HEK293 (cell line): ENCODE results near the gene EIF2B5.

ENCODE experiments used
- CTCF ChIA-PET: fragments of 350-600 bp; formaldehyde crosslinking; extraction: SDS; loops from one replicate; lab custom pipeline; 2021; ENCODE audit warnings: antibody characterized with exemption; lab: Yijun Ruan, JAX
- POLR2A ChIA-PET: fragments of 300-600 bp; formaldehyde crosslinking; extraction: SDS; loops from one replicate; lab custom pipeline; 2020; ENCODE audit warnings: antibody characterized with exemption, inconsistent platforms; lab: Yijun Ruan, JAX
- H3K27ac ChIP-seq: fragments of 200-500 bp; sonication (Bioruptor generic); 2 replicates; pipeline ENCODE4 v1.5.1; 2014; ENCODE audit warnings: low read depth, low read length, control low read depth, inconsistent platforms; ENCODE audit errors: extremely low read depth
- H3K36me3 ChIP-seq, 2 experiments: fragments of 200-500 bp in 1 of 2; sonication (Bioruptor generic) in 1 of 2; 1 replicate in 1 of 2; 2 replicates in 1 of 2; pipeline ENCODE4 v1.5.1; 2014 to 2017; ENCODE audit warnings: inconsistent platforms in 2 of 2, low read length in 2 of 2; ENCODE audit not compliant: control insufficient read depth in 2 of 2, insufficient read depth in 1 of 2
- H3K4me1 ChIP-seq: fragments of 200-500 bp; sonication (Bioruptor generic); 2 replicates; pipeline ENCODE4 v1.5.1; 2014; ENCODE audit warnings: mild to moderate bottlenecking, low read length, inconsistent platforms; ENCODE audit not compliant: control insufficient read depth, insufficient read depth
- H3K4me3 ChIP-seq: 2 replicates; pipeline ENCODE4 v1.5.1; 2011; ENCODE audit warnings: low read depth, mild to moderate bottlenecking, control low read depth, low read length, moderate library complexity
- H3K9me3 ChIP-seq: fragments of 200-500 bp; sonication (Bioruptor generic); 2 replicates; pipeline ENCODE4 v1.5.1; 2014; ENCODE audit warnings: low read depth, low read length, inconsistent platforms; ENCODE audit not compliant: control insufficient read depth, insufficient read depth
- HIC1 ChIP-seq: fragments of 450-650 bp; formaldehyde crosslinking; IDR thresholded peaks from 2 replicates; pipeline ENCODE4 v1.5.1; 2016; ENCODE audit warnings: missing biosample characterization, missing genetic modification characterization
- INSM2 ChIP-seq: fragments of 450-650 bp; formaldehyde crosslinking; IDR thresholded peaks from 2 replicates; pipeline ENCODE4 v1.5.1; 2016; ENCODE audit warnings: missing biosample characterization, missing genetic modification characterization
- REPIN1 ChIP-seq: fragments of 450-650 bp; formaldehyde crosslinking; IDR thresholded peaks from 2 replicates; pipeline ENCODE4 v1.5.1; 2017; ENCODE audit warnings: missing biosample characterization, missing genetic modification characterization, low read depth
- SCRT1 ChIP-seq: fragments of 450-650 bp; formaldehyde crosslinking; IDR thresholded peaks from 2 replicates; pipeline ENCODE4 v1.5.1; 2016; ENCODE audit warnings: missing biosample characterization, missing genetic modification characterization, borderline replicate concordance
- TRIM28 ChIP-seq: IDR thresholded peaks from 2 replicates; pipeline ENCODE4 v1.6.1; 2011; ENCODE audit warnings: low read length, control low read depth, borderline replicate concordance
- ZBTB10 ChIP-seq: fragments of 450-650 bp; formaldehyde crosslinking; IDR thresholded peaks from 2 replicates; pipeline ENCODE4 v1.5.1; 2016; ENCODE audit warnings: missing biosample characterization, missing genetic modification characterization
- ZBTB7A ChIP-seq: fragments of 450-650 bp; formaldehyde crosslinking; IDR thresholded peaks from 2 replicates; pipeline ENCODE4 v1.5.1; 2016; ENCODE audit warnings: low read depth, missing biosample characterization, missing genetic modification characterization
- ZNF10 ChIP-seq: fragments of 450-650 bp; formaldehyde crosslinking; IDR thresholded peaks from 2 replicates; pipeline ENCODE4 v1.5.1; 2017; ENCODE audit warnings: missing biosample characterization, missing genetic modification characterization
- ZNF121 ChIP-seq: fragments of 450-650 bp; formaldehyde crosslinking; IDR thresholded peaks from 2 replicates; pipeline ENCODE4 v1.5.1; 2016; ENCODE audit warnings: missing biosample characterization, missing genetic modification characterization
- ZNF174 ChIP-seq: fragments of 450-650 bp; formaldehyde crosslinking; IDR thresholded peaks from 2 replicates; pipeline ENCODE4 v1.5.0; 2017; ENCODE audit warnings: missing biosample characterization, mild to moderate bottlenecking, missing genetic modification characterization
- ZNF24 ChIP-seq: fragments of 450-650 bp; formaldehyde crosslinking; IDR thresholded peaks from 2 replicates; pipeline ENCODE4 v1.5.1; 2016; ENCODE audit warnings: missing biosample characterization, missing genetic modification characterization
- ZNF280D ChIP-seq: fragments of 450-650 bp; formaldehyde crosslinking; IDR thresholded peaks from 2 replicates; pipeline ENCODE4 v1.5.1; 2016; ENCODE audit warnings: missing biosample characterization, missing genetic modification characterization
- ZNF362 ChIP-seq: fragments of 450-650 bp; formaldehyde crosslinking; IDR thresholded peaks from 2 replicates; pipeline ENCODE4 v1.5.1; 2016; ENCODE audit warnings: missing biosample characterization, missing genetic modification characterization
- ZNF391 ChIP-seq: fragments of 450-650 bp; formaldehyde crosslinking; IDR thresholded peaks from 2 replicates; pipeline ENCODE4 v1.5.1; 2016; ENCODE audit warnings: low read depth, missing biosample characterization, missing genetic modification characterization, borderline replicate concordance
- ZNF433 ChIP-seq: fragments of 450-650 bp; formaldehyde crosslinking; IDR thresholded peaks from 2 replicates; pipeline ENCODE4 v1.5.1; 2016; ENCODE audit warnings: missing biosample characterization, missing genetic modification characterization, low read depth
- ZNF558 ChIP-seq: fragments of 450-650 bp; formaldehyde crosslinking; IDR thresholded peaks from 2 replicates; pipeline ENCODE4 v1.5.1; 2016; ENCODE audit warnings: missing biosample characterization, missing genetic modification characterization
- ZNF600 ChIP-seq: fragments of 450-650 bp; formaldehyde crosslinking; IDR thresholded peaks from 2 replicates; pipeline ENCODE4 v1.5.1; 2016; ENCODE audit warnings: missing biosample characterization, missing genetic modification characterization
- ZNF624 ChIP-seq: fragments of 450-650 bp; formaldehyde crosslinking; IDR thresholded peaks from 2 replicates; pipeline ENCODE4 v1.5.1; 2017; ENCODE audit warnings: missing biosample characterization, missing genetic modification characterization
- ZNF654 ChIP-seq: fragments of 450-650 bp; formaldehyde crosslinking; IDR thresholded peaks from 2 replicates; pipeline ENCODE4 v1.5.1; 2016; ENCODE audit warnings: low read depth, missing biosample characterization, missing genetic modification characterization
- ZNF660 ChIP-seq: fragments of 450-650 bp; IDR thresholded peaks from 2 replicates; pipeline ENCODE4 v1.5.1; 2018; ENCODE audit warnings: missing biosample characterization, mild to moderate bottlenecking, missing genetic modification characterization
- ZNF664 ChIP-seq: fragments of 450-650 bp; formaldehyde crosslinking; IDR thresholded peaks from 2 replicates; pipeline ENCODE4 v1.5.1; 2016; ENCODE audit warnings: missing biosample characterization, missing genetic modification characterization
- ZNF768 ChIP-seq: fragments of 450-650 bp; formaldehyde crosslinking; IDR thresholded peaks from 2 replicates; pipeline ENCODE4 v1.5.1; 2018; ENCODE audit warnings: missing biosample characterization, mild to moderate bottlenecking, missing genetic modification characterization
- TF ChIP-seq, protein P1 (sequence below): fragments of 450-650 bp; formaldehyde crosslinking; IDR thresholded peaks from 2 replicates; pipeline ENCODE4 v1.5.1; 2016; ENCODE audit warnings: missing biosample characterization, missing genetic modification characterization
- TF ChIP-seq, protein P2 (sequence below): fragments of 450-650 bp; formaldehyde crosslinking; IDR thresholded peaks from 2 replicates; pipeline ENCODE4 v1.5.1; 2016; ENCODE audit warnings: missing biosample characterization, missing genetic modification characterization

The EIF2B5 gene

GRCh38 chr3:184133840-184134745 is 1.1 kb upstream of the EIF2B5 start:
- ChIA-PET POLR2A (interaction anchor here (0.6 to 2.7 kb wide), 7 partner anchors 19 to 116 kb away, joined by 3 to 11 read pairs (median 6); partner anchors contain the start of genes ABCC5, ABCF3, AP2M1 and DVL3), CTCF (interaction anchor here (0.9 to 1.3 kb wide), 4 partner anchors 10 to 238 kb away, joined by 3 to 4 read pairs (median 3); no protein-coding TSS in a partner anchor)
- H3K27ac ChIP-seq, result peak overlapping the region; percentile 47; the same call in 1 of the 2 replicates
- H3K9me3 ChIP-seq, result no peaks in the 10 kb centered on the region
- H3K4me1 ChIP-seq, result peaks cover 6% of the 10 kb centered on the region; the same call in 1 of the 2 replicates
- H3K4me3 ChIP-seq, result peak overlapping the region; percentile 89
- H3K36me3 ChIP-seq, result peaks cover 0 to 18% of the 10 kb centered on the region in 2 experiments; a peak in 2 of 3 replicates
- no peak for TF ChIP-seq SCRT1 (tag by site-specific recombination)
- no peak for TF ChIP-seq ZBTB10 (tag by site-specific recombination)
- TF ChIP-seq, protein P1, sequence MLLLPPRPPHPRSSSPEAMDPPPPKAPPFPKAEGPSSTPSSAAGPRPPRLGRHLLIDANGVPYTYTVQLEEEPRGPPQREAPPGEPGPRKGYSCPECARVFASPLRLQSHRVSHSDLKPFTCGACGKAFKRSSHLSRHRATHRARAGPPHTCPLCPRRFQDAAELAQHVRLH (tag by site-specific recombination), result peak; percentile 53; the same call in 1 of the 2 replicates
- no peak for TF ChIP-seq ZNF433 (tag by site-specific recombination)
- no peak for TF ChIP-seq ZNF10 (tag by site-specific recombination)
- no peak for TF ChIP-seq HIC1 (tag by site-specific recombination)
- no peak for TF ChIP-seq ZNF391 (tag by site-specific recombination)
- no peak for TF ChIP-seq INSM2 (tag by site-specific recombination)
- no peak for TF ChIP-seq ZNF174
- no peak for TF ChIP-seq ZNF362
- TF ChIP-seq ZBTB7A (tag by site-specific recombination), result no peak
- TF ChIP-seq ZNF558 (tag by site-specific recombination), result no peak
- TF ChIP-seq ZNF600, result peak; percentile 90
- TF ChIP-seq ZNF121 (tag by site-specific recombination), result peak; percentile 86
- 0 out of 2 replicates have a peak, but pooled peaks have one; percentile 30 for TF ChIP-seq TRIM28
- no peak for TF ChIP-seq ZNF24 (tag by site-specific recombination)
- no peak for TF ChIP-seq ZNF654 (tag by site-specific recombination)
- TF ChIP-seq ZNF664 (tag by site-specific recombination), result no peak
- peak; percentile 52; the same call in 1 of the 2 replicates for TF ChIP-seq ZNF660 (tag by site-specific recombination)
- TF ChIP-seq ZNF280D (tag by site-specific recombination), result no peak
- TF ChIP-seq REPIN1, result no peak
- no peak for TF ChIP-seq ZNF624
- TF ChIP-seq ZNF768 (tag by site-specific recombination), result no peak
- TF ChIP-seq, protein P2, sequence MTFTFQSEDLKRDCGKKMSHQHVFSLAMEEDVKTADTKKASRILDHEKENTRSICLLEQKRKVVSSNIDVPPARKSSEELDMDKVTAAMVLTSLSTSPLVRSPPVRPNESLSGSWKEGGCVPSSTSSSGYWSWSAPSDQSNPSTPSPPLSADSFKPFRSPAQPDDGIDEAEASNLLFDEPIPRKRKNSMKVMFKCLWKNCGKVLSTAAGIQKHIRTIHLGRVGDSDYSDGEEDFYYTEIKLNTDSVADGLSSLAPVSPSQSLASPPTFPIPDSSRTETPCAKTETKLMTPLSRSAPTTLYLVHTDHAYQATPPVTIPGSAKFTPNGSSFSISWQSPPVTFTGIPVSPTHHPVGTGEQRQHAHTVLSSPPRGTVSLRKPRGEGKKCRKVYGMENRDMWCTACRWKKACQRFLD (tag by site-specific recombination), result no peak
